ENCODE measurements around the gene LMNA.
"Not testable (repeated sequence)": the region's sequence is repeated elsewhere in the genome, so short reads cannot be mapped to it uniquely, and the experiment has no call there.

The LMNA gene

DNA sequence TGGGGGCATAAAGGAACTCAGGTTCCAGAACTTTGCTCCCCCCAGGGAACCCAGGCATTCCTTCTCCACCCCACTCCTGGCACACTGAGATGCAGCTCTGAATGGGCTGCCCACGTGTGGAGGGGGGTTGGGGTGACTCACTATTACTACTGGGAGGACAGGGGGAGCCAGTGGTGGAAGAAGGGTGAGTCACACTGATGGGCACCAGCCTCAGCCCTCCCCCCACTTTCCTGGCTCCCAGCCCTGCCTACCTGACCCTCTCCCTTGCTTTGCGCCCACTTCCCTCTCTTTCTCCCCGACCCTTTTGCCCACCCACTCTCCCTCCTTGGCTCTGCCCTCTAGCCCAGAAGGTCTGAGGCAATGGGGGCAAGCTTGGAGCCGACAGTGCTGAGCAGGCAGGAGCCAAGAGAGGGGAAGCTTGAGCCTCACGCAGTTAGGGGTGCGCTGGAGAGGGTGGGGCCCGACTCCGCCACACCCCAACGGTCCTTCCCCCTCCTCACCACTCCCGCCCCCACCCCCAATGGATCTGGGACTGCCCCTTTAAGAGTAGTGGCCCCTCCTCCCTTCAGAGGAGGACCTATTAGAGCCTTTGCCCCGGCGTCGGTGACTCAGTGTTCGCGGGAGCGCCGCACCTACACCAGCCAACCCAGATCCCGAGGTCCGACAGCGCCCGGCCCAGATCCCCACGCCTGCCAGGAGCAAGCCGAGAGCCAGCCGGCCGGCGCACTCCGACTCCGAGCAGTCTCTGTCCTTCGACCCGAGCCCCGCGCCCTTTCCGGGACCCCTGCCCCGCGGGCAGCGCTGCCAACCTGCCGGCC lies at the start of gene LMNA:
LMNA (plus strand) TSS at position 611 of the 818 bp plus-strand sequence. CDS start 208 bp downstream, outside the sequence.
- in situ Hi-C loops (cut with MboI; ENCODE audit: low sequenced_read_pairs), result no loop called here

GRCh38 chr1:156065212-156065611 lies 49.3 kb upstream of the LMNA start:
- in situ Hi-C loops (cut with MboI; ENCODE audit: low sequenced_read_pairs), result loop anchor here (10.0 kb wide), 1 partner anchor 130 kb away; the partner anchor contains the start of gene KHDC4

DNA sequence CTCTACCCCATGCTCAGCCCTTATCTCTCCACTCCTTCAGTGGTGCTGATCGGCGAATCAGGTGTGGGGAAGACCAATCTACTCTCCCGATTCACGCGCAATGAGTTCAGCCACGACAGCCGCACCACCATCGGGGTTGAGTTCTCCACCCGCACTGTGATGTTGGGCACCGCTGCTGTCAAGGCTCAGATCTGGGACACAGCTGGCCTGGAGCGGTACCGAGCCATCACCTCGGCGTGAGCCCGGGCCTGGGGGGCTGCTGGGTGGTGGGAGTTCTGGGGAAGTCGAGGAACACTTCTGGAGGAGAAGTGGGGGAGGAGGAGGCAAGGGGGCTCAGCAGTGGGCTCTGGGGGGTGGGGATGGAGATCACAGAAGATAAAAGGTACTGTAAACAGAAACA lies 48.6 kb upstream of the LMNA start:
- in situ Hi-C loops (cut with MboI; ENCODE audit: low sequenced_read_pairs), result loop anchor here (10.0 kb wide), 1 partner anchor 131 kb away; the partner anchor contains the start of gene KHDC4

- in situ Hi-C loops (cut with MboI; ENCODE audit: low sequenced_read_pairs), result loop anchor here (10.0 kb wide), 1 partner anchor 132 kb away; the partner anchor contains the start of gene KHDC4
These were observed 47.2 kb upstream of the LMNA start for GRCh38 chr1:156067262-156067661.

GRCh38 chr1:156069490-156070455 lies 44.7 kb upstream of the LMNA start:
- in situ Hi-C loops (cut with MboI; ENCODE audit: low sequenced_read_pairs), result loop anchor here (10.0 kb wide), 1 partner anchor 135 kb away; the partner anchor contains the start of gene KHDC4

GRCh38 chr1:156070548-156070947 lies 44.0 kb upstream of the LMNA start:
- in situ Hi-C loops (cut with MboI; ENCODE audit: low sequenced_read_pairs), result no loop called here

GRCh38 chr1:156071332-156071816 lies 43.1 kb upstream of the LMNA start:
- in situ Hi-C loops (cut with MboI; ENCODE audit: low sequenced_read_pairs), result not testable (repeated sequence)

DNA sequence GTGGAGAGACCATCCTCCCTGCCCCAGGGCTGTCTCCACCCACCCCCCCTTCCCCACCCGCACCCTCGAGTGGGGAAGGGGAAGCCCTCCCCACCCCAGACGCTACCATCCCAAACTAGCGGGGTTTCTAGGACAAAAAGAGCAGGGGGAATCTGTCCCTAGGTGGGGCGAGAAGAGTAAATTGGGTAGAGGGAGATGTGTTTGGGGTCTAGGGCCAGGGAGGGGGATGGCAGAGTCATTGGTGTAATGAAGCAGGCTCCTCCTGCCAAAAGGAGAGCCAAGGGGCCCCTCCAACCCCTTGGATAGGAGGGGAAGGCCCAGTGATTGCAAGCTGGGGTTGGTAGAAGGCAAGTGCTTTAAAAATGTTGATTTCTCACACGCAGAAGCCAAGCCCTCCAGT lies 42.3 kb upstream of the LMNA start:
- in situ Hi-C loops (cut with MboI; ENCODE audit: low sequenced_read_pairs), result no loop called here

DNA sequence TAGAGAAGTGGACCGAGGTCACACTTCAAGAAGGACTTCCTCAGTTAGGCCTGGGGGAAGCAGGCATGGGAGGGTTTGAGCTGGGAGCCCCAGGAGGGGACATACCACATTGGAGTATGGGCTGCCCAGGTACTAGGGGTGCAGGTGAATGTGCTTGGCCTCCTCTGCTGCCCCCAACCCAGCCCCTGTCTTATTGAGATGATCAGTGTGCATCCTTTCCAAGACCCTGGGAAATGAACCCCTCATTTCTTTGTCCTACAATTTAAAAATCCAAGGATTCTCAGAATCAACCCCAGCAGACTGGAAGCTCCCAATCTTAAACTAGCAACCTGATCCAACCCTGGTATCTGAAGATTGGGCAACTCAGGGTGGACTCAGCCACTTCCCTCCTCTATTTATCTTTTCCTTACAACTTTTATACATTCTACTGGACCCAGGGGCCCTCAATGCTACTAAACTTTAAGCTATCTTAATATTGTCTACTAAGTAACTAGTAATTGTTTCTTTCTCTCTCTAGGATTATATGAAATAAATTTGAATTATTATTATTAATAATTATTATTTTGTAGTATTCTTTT lies 41.3 kb upstream of the LMNA start:
- in situ Hi-C loops (cut with MboI; ENCODE audit: low sequenced_read_pairs), result no loop called here

DNA sequence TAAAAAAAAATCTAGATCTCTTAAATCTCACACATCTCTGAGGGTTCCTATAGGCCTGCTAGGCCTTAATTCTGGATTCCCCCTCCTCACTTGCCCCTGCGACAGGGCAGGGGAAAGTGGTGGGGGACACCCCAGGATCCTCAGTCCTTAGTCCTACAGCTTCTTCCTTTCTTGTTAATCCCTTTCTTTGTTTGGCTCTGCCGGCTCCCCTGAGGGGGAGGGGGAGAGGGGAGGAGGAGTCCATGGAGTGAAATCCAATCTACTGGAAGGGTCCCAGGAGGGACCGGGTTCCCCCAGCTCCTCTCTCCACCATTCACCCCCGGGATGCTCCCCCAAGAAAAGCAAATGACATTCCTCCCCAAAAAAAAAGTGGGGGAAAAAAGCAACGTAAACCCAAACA lies 40.8 kb upstream of the LMNA start:
- in situ Hi-C loops (cut with MboI; ENCODE audit: low sequenced_read_pairs), result no loop called here

GRCh38 chr1:156074661-156075060 lies 39.9 kb upstream of the LMNA start:
- in situ Hi-C loops (cut with MboI; ENCODE audit: low sequenced_read_pairs), result no loop called here

GRCh38 chr1:156075162-156075561 lies 39.3 kb upstream of the LMNA start:
- in situ Hi-C loops (cut with MboI; ENCODE audit: low sequenced_read_pairs), result no loop called here

DNA sequence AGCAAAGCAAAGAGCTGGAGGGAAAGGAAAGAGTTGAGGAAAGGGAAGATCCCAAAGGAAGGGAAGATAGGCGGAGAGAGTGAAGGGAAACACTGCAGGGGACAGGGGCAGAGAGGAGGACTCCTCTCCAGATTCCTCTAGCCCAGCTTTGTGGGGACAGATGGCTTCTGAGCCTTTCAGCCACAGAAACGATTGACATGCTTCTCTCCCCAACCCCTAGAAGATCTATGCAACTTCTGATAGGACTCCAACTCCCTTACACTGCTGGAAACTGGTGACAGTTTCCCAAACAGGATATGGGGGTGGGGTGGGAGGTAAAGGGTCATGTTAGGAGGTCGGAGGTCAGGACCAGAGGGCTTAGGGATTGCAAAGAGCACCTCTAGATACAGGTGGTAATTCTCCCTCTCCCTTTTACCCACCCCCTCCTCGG lies 38.7 kb upstream of the LMNA start:
- in situ Hi-C loops (cut with MboI; ENCODE audit: low sequenced_read_pairs), result no loop called here

DNA sequence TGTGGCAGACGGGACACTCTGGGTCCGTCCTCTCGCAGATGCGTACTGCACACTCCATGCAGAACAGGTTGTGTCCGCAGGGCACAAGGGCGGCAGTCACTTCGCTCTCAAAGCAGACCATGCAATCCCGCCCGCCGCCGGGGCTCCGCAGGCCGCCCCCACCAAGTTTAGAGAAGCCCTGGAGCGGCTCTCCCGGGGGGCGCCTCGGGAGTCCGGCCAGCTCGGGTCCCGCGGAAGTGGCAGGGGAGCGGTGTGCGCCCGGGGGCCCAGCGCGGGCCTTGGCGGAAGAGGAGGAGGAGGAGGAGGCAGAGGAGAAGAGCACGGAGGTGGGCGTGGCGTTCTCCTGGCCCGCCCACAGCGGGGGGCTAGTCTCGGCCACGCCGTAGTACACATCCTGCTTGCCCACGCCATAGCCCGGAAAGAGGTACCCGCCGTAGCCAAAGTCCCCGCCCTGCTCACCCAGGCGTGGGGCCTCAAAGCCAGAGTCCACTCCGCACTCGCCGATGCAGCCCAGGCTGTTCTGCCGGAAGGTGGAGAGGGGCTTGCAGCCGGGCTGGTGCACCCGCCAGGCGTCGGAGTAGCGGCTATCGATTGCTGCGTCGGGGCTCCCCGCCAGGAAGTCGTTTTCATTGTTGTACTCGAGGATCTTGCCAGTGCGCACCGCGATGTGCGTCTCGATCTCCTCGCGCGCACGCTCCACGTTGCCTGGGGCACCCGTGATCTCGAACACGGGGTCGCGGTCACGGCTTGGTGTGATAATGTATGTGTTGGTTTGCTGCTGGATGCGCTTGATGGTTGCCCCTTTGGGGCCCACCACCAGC lies 37.7 kb upstream of the LMNA start:
- in situ Hi-C loops (cut with MboI; ENCODE audit: low sequenced_read_pairs), result no loop called here

DNA sequence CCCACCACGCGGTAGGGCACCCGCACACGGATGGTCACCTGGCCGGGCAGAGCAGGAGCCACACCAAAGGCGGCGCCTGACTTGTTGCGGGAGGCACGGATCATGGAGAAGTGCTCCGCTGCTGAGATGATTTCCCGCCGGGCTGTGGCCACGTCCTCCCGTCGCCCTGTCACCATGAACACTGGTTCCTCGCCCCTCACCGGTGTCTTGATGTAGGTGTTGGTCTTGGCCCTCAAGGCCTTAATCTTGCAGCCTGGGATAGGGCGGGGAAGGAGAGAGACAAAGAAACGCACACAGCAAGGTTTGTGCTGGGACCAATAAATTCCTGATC lies 37.1 kb upstream of the LMNA start:
- in situ Hi-C loops (cut with MboI; ENCODE audit: low sequenced_read_pairs), result no loop called here

DNA sequence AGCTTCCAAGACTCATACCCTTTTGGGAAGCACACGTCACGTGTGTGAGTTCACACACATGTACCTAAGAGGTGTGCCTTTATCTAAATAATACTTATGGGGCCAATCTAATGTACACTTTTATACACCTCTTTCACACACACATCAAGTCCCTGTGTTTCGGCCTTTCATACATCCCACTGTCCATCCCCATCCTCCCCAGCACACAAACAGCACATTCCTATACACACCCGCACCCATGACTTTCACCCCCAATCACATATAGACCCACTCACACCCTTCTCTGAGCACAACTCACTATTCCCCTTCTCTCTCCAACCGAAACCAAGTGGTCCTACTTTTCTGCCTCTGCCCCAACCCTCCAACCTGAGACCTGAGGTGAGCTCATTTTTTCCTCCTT lies 35.8 kb upstream of the LMNA start:
- in situ Hi-C loops (cut with MboI; ENCODE audit: low sequenced_read_pairs), result no loop called here

- in situ Hi-C loops (cut with MboI; ENCODE audit: low sequenced_read_pairs), result no loop called here
These were observed 34.7 kb upstream of the LMNA start for GRCh38 chr1:156079762-156080161.

DNA sequence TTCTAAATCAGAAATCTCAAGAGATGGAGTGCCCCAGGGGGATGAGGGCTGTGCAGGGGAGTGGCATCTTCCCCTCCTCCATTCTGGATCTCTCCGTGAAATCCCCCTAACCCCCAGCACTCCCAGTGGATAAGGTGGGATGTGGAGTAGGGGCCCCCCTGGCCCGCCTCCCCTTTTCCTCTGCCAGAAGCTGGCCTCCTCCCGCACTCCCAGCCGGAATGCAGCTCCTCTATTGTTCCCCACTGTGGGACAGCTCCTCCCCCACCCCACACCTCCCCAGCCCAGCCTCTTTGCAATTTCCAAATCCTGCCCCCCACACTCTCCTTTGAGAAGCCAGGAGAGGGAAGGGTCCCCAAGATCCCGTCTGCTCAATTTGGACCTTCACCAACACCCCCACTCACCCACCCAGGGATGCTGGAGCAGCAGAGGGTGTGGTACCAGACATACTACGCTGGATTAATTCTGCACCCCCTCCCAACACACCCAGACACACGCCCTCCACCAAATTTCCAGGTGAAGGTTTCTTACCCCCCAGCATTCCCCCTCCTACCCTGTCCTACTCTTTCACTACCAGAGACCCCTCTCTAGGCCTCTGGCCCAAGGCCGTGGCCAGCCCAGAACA lies 34.2 kb upstream of the LMNA start:
- in situ Hi-C loops (cut with MboI; ENCODE audit: low sequenced_read_pairs), result no loop called here

GRCh38 chr1:156080863-156081179 lies 33.7 kb upstream of the LMNA start:
- in situ Hi-C loops (cut with MboI; ENCODE audit: low sequenced_read_pairs), result no loop called here

Data from HL-60/S4 treated with retinoic acid at 250 ng/mL for 4 days and 3 days (cell line).